Neural progenitor cell (in vitro differentiated cells): ENCODE measurements around the gene CHERP.
"Not testable (repeated sequence)": the region's sequence is repeated elsewhere in the genome, so short reads cannot be mapped to it uniquely, and the experiment has no call there.

Experiments
- CTCF ChIP-seq: fragments of 200-600 bp; sonication (generic); IDR thresholded peaks from 2 replicates; pipeline ENCODE4 v1.5.1; 2017; ENCODE audit warnings: antibody characterized with exemption, mild to moderate bottlenecking
- EZH2 ChIP-seq: fragments of 200-600 bp; sonication (generic); IDR thresholded peaks from 2 replicates; pipeline ENCODE4 v1.6.1; 2017; ENCODE audit warnings: antibody characterized with exemption, mild to moderate bottlenecking, moderate library complexity
- EZH2phosphoT487 ChIP-seq: fragments of 200-600 bp; sonication (generic); IDR thresholded peaks from 2 replicates; pipeline ENCODE4 v1.6.1; 2017; ENCODE audit warnings: antibody characterized with exemption

- TF ChIP-seq EZH2, CTCF, EZH2phosphoT487: not testable (repeated sequence)
These were observed 29.6 kb downstream of the CHERP start for GRCh38 chr19:16512611-16513010.
